Measurements from ENCODE around the gene PREX1.

PREX1 gene

GRCh38 chr20:48831718-48832404, 4.1 kb upstream of the PREX1 start:
- H3K36me3 ChIP-seq (ENCODE audit: insufficient read depth) = no peaks in the 10 kb centered on the region
- no peak overlapping the region for H3K9ac ChIP-seq
- TF ChIP-seq CTCF (conservative IDR thresholded peaks at IDR 0.05; ENCODE audit: low read depth, low read length) = no peak
- H3K27me3 ChIP-seq (ENCODE audit: insufficient read depth, low read depth) = peaks cover 6% of the 10 kb centered on the region; the same call in 1 of the 2 replicates
- no peak overlapping the region for H3K4me3 ChIP-seq (IDR thresholded peaks at IDR 0.05; ENCODE audit: insufficient read depth, low read depth, low read length)
- no peaks in the 10 kb centered on the region for H3K79me2 ChIP-seq (ENCODE audit: insufficient read depth, low read depth)
- no peaks in the 10 kb centered on the region for H3K4me1 ChIP-seq (ENCODE audit: low read depth, poor library complexity, severe bottlenecking)
- H2AFZ ChIP-seq (ENCODE audit: low read depth) = no peak overlapping the region
- H3K27ac ChIP-seq = no peak overlapping the region
- no peaks in the 10 kb centered on the region for H4K20me1 ChIP-seq (ENCODE audit: insufficient read depth)
- no peak overlapping the region for H3K4me2 ChIP-seq

GRCh38 chr20:48830826-48831318, 3.1 kb upstream of the PREX1 start:
- Histone ChIP-seq H3K79me2 (ENCODE audit: insufficient read depth, low read depth) (no peaks in the 10 kb centered on the region), H3K36me3 (ENCODE audit: insufficient read depth) (no peaks in the 10 kb centered on the region), H3K9ac (no peak overlapping the region), H3K4me1 (ENCODE audit: low read depth, poor library complexity, severe bottlenecking) (no peaks in the 10 kb centered on the region), H3K4me3 (IDR thresholded peaks at IDR 0.05; ENCODE audit: insufficient read depth, low read depth, low read length) (no peak overlapping the region), H4K20me1 (ENCODE audit: insufficient read depth) (no peaks in the 10 kb centered on the region), H2AFZ (ENCODE audit: low read depth) (no peak overlapping the region), H3K4me2 (no peak overlapping the region), H3K27ac (no peak overlapping the region), H3K27me3 (ENCODE audit: insufficient read depth, low read depth) (peaks cover 16% of the 10 kb centered on the region)
- no peak for TF ChIP-seq CTCF (conservative IDR thresholded peaks at IDR 0.05; ENCODE audit: low read depth, low read length)

- Histone ChIP-seq H3K4me3 (IDR thresholded peaks at IDR 0.05; ENCODE audit: insufficient read depth, low read depth, low read length) (no peak overlapping the region), H3K27me3 (ENCODE audit: insufficient read depth, low read depth) (peaks cover 20% of the 10 kb centered on the region), H4K20me1 (ENCODE audit: insufficient read depth) (no peaks in the 10 kb centered on the region), H2AFZ (ENCODE audit: low read depth) (no peak overlapping the region), H3K79me2 (ENCODE audit: insufficient read depth, low read depth) (no peaks in the 10 kb centered on the region), H3K36me3 (ENCODE audit: insufficient read depth) (no peaks in the 10 kb centered on the region), H3K9ac (no peak overlapping the region), H3K4me1 (ENCODE audit: low read depth, poor library complexity, severe bottlenecking) (no peaks in the 10 kb centered on the region), H3K4me2 (no peak overlapping the region), H3K27ac (no peak overlapping the region)
- no peak for TF ChIP-seq CTCF (conservative IDR thresholded peaks at IDR 0.05; ENCODE audit: low read depth, low read length)
These were observed 2.1 kb upstream of the PREX1 start for GRCh38 chr20:48829940-48830339.

- Histone ChIP-seq H4K20me1 (ENCODE audit: insufficient read depth) (no peaks in the 10 kb centered on the region), H3K79me2 (ENCODE audit: insufficient read depth, low read depth) (no peaks in the 10 kb centered on the region), H3K27ac (no peak overlapping the region), H3K4me1 (ENCODE audit: low read depth, poor library complexity, severe bottlenecking) (no peaks in the 10 kb centered on the region), H3K4me2 (peak overlapping the region; percentile 42), H3K4me3 (IDR thresholded peaks at IDR 0.05; ENCODE audit: insufficient read depth, low read depth, low read length) (no peak overlapping the region), H3K36me3 (ENCODE audit: insufficient read depth) (no peaks in the 10 kb centered on the region), H2AFZ (ENCODE audit: low read depth) (peak overlapping the region; percentile 93), H3K27me3 (ENCODE audit: insufficient read depth, low read depth) (peaks cover 26% of the 10 kb centered on the region), H3K9ac (peak overlapping the region; percentile 63; the same call in 1 of the 2 replicates)
- TF ChIP-seq CTCF (conservative IDR thresholded peaks at IDR 0.05; ENCODE audit: low read depth, low read length) = no peak
These were observed 1.1 kb upstream of the PREX1 start for GRCh38 chr20:48828734-48829460.
